Parathyroid adenoma (tissue), 2 donors: ENCODE results near the gene NOS1AP.

Experiments used
- H2AFZ ChIP-seq: fragments of 300-600 bp; sonication (generic); one replicate; pipeline ENCODE4 v1.7.0; 2017; ENCODE audit warnings: antibody characterized with exemption, mild to moderate bottlenecking
- H3K27ac ChIP-seq: fragments of 300-600 bp; sonication (generic); one replicate; pipeline ENCODE4 v1.7.0; 2017
- H3K27me3 ChIP-seq: fragments of 300-600 bp; sonication (generic); one replicate; pipeline ENCODE4 v1.7.0; 2017; ENCODE audit warnings: low read length; ENCODE audit not compliant: control insufficient read depth, insufficient read depth
- H3K36me3 ChIP-seq: fragments of 300-600 bp; sonication (generic); one replicate; pipeline ENCODE4 v1.7.0; 2017; ENCODE audit warnings: low read length; ENCODE audit not compliant: control insufficient read depth, insufficient read depth
- H3K4me1 ChIP-seq: fragments of 300-600 bp; sonication (generic); one replicate; pipeline ENCODE4 v1.7.0; 2017; ENCODE audit warnings: control low read depth
- H3K4me2 ChIP-seq: fragments of 300-600 bp; sonication (generic); one replicate; pipeline ENCODE4 v1.7.0; 2017; ENCODE audit warnings: low read length
- H3K4me3 ChIP-seq: fragments of 300-600 bp; sonication (generic); one replicate; pipeline ENCODE4 v1.7.0; 2017; ENCODE audit warnings: low read depth, low read length
- H3K79me2 ChIP-seq: fragments of 300-600 bp; sonication (generic); one replicate; pipeline ENCODE4 v1.7.0; 2017; ENCODE audit warnings: control low read depth
- H3K9ac ChIP-seq: fragments of 300-600 bp; sonication (generic); one replicate; pipeline ENCODE4 v1.7.0; 2017; ENCODE audit warnings: mild to moderate bottlenecking
- H3K9me3 ChIP-seq: fragments of 300-600 bp; sonication (generic); one replicate; pipeline ENCODE4 v1.7.0; 2017; ENCODE audit warnings: low read length; ENCODE audit not compliant: control insufficient read depth
- CTCF ChIP-seq: fragments of 300-600 bp; sonication (generic); IDR thresholded peaks from one replicate; pipeline ENCODE4 v1.7.0; 2017; ENCODE audit warnings: antibody characterized with exemption, mild to moderate bottlenecking
- donor health status: primary hyperparathyroidism.

The NOS1AP gene

GRCh38 chr1:162387226-162388082 lies 318.0 kb downstream of the NOS1AP start:
- no peaks in the 10 kb centered on the region for H3K4me1 ChIP-seq
- no peak overlapping the region for H3K4me3 ChIP-seq
- no peak overlapping the region for H2AFZ ChIP-seq
- H3K27me3 ChIP-seq: no peaks in the 10 kb centered on the region
- no peaks in the 10 kb centered on the region for H3K79me2 ChIP-seq
- no peak overlapping the region for H3K27ac ChIP-seq
- no peak overlapping the region for H3K4me2 ChIP-seq
- no peaks in the 10 kb centered on the region for H3K9me3 ChIP-seq
- no peaks in the 10 kb centered on the region for H3K36me3 ChIP-seq
- TF ChIP-seq CTCF: no peak
- H3K9ac ChIP-seq: no peak overlapping the region

GRCh38 chr1:162388083-162388594 lies 318.6 kb downstream of the NOS1AP start:
- H3K9me3 ChIP-seq: no peaks in the 10 kb centered on the region
- no peak overlapping the region for H3K9ac ChIP-seq
- no peaks in the 10 kb centered on the region for H3K36me3 ChIP-seq
- H3K27me3 ChIP-seq: no peaks in the 10 kb centered on the region
- H2AFZ ChIP-seq: no peak overlapping the region
- no peak overlapping the region for H3K4me3 ChIP-seq
- no peak overlapping the region for H3K4me2 ChIP-seq
- H3K27ac ChIP-seq: no peak overlapping the region
- H3K79me2 ChIP-seq: no peaks in the 10 kb centered on the region
- no peaks in the 10 kb centered on the region for H3K4me1 ChIP-seq
- no peak for TF ChIP-seq CTCF

- Histone ChIP-seq H3K4me3 (no peak overlapping the region), H3K27me3 (no peaks in the 10 kb centered on the region), H3K36me3 (no peaks in the 10 kb centered on the region), H3K27ac (no peak overlapping the region), H2AFZ (no peak overlapping the region), H3K4me2 (no peak overlapping the region), H3K79me2 (no peaks in the 10 kb centered on the region), H3K9ac (no peak overlapping the region), H3K9me3 (no peaks in the 10 kb centered on the region), H3K4me1 (no peaks in the 10 kb centered on the region)
- no peak for TF ChIP-seq CTCF
These were observed 319.1 kb downstream of the NOS1AP start for GRCh38 chr1:162388615-162389014.

- no peak overlapping the region for H3K4me2 ChIP-seq
- H3K9me3 ChIP-seq: no peaks in the 10 kb centered on the region
- H3K27ac ChIP-seq: no peak overlapping the region
- no peaks in the 10 kb centered on the region for H3K4me1 ChIP-seq
- H3K79me2 ChIP-seq: no peaks in the 10 kb centered on the region
- H3K9ac ChIP-seq: no peak overlapping the region
- no peak for TF ChIP-seq CTCF
- H3K27me3 ChIP-seq: no peaks in the 10 kb centered on the region
- no peaks in the 10 kb centered on the region for H3K36me3 ChIP-seq
- H2AFZ ChIP-seq: no peak overlapping the region
- H3K4me3 ChIP-seq: no peak overlapping the region
These were observed 319.7 kb downstream of the NOS1AP start for GRCh38 chr1:162389021-162389818.
